NCI-H226 (cell line): ENCODE data around the gene TMEM255A.

ENCODE experiments used
- DNase-seq: peaks from one replicate; pipeline ENCODE4 v3.0.0-alpha.2; 2015

The TMEM255A gene

GRCh38 chrX:120306630-120307029 is 4.6 kb downstream of the TMEM255A start:
- no peak for DNase-seq

GRCh38 chrX:120305531-120306141 is 5.6 kb downstream of the TMEM255A start:
- no peak for DNase-seq

GRCh38 chrX:120304256-120304655 is 7.0 kb downstream of the TMEM255A start:
- DNase-seq: no peak

- no peak for DNase-seq
Measured at GRCh38 chrX:120302434-120302833, 8.8 kb downstream of the TMEM255A start.

GRCh38 chrX:120301960-120302359 is 9.3 kb downstream of the TMEM255A start:
- no peak for DNase-seq

- no peak for DNase-seq
Measured at GRCh38 chrX:120301497-120301896, 9.8 kb downstream of the TMEM255A start.

GRCh38 chrX:120299928-120300327 is 11.3 kb downstream of the TMEM255A start:
- no peak for DNase-seq

- no peak for DNase-seq
Measured at GRCh38 chrX:120297923-120298322, 13.3 kb downstream of the TMEM255A start.

GRCh38 chrX:120294651-120295050 is 16.6 kb downstream of the TMEM255A start:
- DNase-seq: no peak

GRCh38 chrX:120293015-120293414 is 18.2 kb downstream of the TMEM255A start:
- DNase-seq: no peak

- DNase-seq: no peak
Measured at GRCh38 chrX:120291211-120291610, 20.1 kb downstream of the TMEM255A start.

- DNase-seq: no peak
Measured at GRCh38 chrX:120290107-120290506, 21.2 kb downstream of the TMEM255A start.

- DNase-seq: no peak
Measured at GRCh38 chrX:120287513-120288112, 23.6 kb downstream of the TMEM255A start.

GRCh38 chrX:120286733-120287512 is 24.3 kb downstream of the TMEM255A start:
- no peak for DNase-seq

GRCh38 chrX:120282697-120283096 is 28.6 kb downstream of the TMEM255A start:
- DNase-seq: no peak

- DNase-seq: no peak
Measured at GRCh38 chrX:120281761-120282160, 29.5 kb downstream of the TMEM255A start.

GRCh38 chrX:120281021-120281624 is 30.1 kb downstream of the TMEM255A start:
- DNase-seq: no peak

- DNase-seq: no peak
Measured at GRCh38 chrX:120274958-120275357, 36.3 kb downstream of the TMEM255A start.

- no peak for DNase-seq
Measured at GRCh38 chrX:120274145-120274544, 37.1 kb downstream of the TMEM255A start.

- DNase-seq: no peak
Measured at GRCh38 chrX:120271218-120271617, 40.0 kb downstream of the TMEM255A start.

GRCh38 chrX:120270567-120270966 is 40.7 kb downstream of the TMEM255A start:
- DNase-seq: no peak

GRCh38 chrX:120269373-120270035 is 41.8 kb downstream of the TMEM255A start:
- DNase-seq: peak; percentile 3

- DNase-seq: no peak
Measured at GRCh38 chrX:120264341-120264740, 46.9 kb downstream of the TMEM255A start.
